Neural cell (in vitro differentiated cells): ENCODE results near the gene AHCYL1. TPM values are rescaled to one million over a fixed set of nuclear protein-coding genes. Genes with fewer than 3 reads are reported as not detected.

Experiments
- H2AFZ ChIP-seq: fragments of 200-600, 300-800 bp; sonication (generic), shearing (Covaris generic); 2 replicates; pipeline ENCODE4 v1.6.0; 2014; ENCODE audit warnings: low read depth, mild to moderate bottlenecking, antibody characterized with exemption, low read length, moderate library complexity
- H3F3A ChIP-seq: fragments of 200-600 bp; shearing (Covaris generic); 2 replicates; pipeline ENCODE4 v1.6.1; 2016; ENCODE audit warnings: mild to moderate bottlenecking, moderate library complexity, mixed read lengths, antibody characterized with exemption, low read length; ENCODE audit not compliant: insufficient read depth, poor library complexity, severe bottlenecking
- H3K27ac ChIP-seq: fragments of 200-600, 300-800 bp; sonication (generic), shearing (Covaris generic); 2 replicates; pipeline ENCODE4 v1.5.1; 2014; ENCODE audit warnings: mild to moderate bottlenecking, low read length, moderate library complexity
- H3K27me3 ChIP-seq: fragments of 300-800, 200-600 bp; sonication (generic), shearing (Covaris generic); 2 replicates; pipeline ENCODE4 v1.6.0; 2014; ENCODE audit warnings: mild to moderate bottlenecking, low read depth, low read length, moderate library complexity; ENCODE audit not compliant: insufficient read depth
- H3K36me3 ChIP-seq: fragments of 300-800, 200-600 bp; sonication (generic), shearing (Covaris generic); 2 replicates; pipeline ENCODE4 v1.5.1; 2014; ENCODE audit warnings: mild to moderate bottlenecking, antibody characterized with exemption, low read length, moderate library complexity; ENCODE audit not compliant: insufficient read depth
- H3K4me2 ChIP-seq: fragments of 300-800, 200-600 bp; sonication (generic), shearing (Covaris generic); 2 replicates; pipeline ENCODE4 v1.6.0; 2014; ENCODE audit warnings: mild to moderate bottlenecking, low read length
- H3K4me3 ChIP-seq: fragments of 300-800, 200-600 bp; sonication (generic), shearing (Covaris generic); 2 replicates; pipeline ENCODE4 v1.5.1; 2014; ENCODE audit warnings: mild to moderate bottlenecking, low read length, moderate library complexity
- H3K79me2 ChIP-seq: fragments of 200-600 bp; shearing (Covaris generic); replicated peaks from 2 replicates; pipeline ENCODE4 v1.6.0; 2014; ENCODE audit warnings: mild to moderate bottlenecking, low read length, moderate library complexity; ENCODE audit not compliant: insufficient read depth
- H3K9ac ChIP-seq: fragments of 300-800, 200-600 bp; sonication (generic), shearing (Covaris generic); 2 replicates; pipeline ENCODE4 v1.6.1; 2016; ENCODE audit warnings: mild to moderate bottlenecking, low read length, mixed read lengths
- H3K9me2 ChIP-seq: fragments of 200-600 bp; shearing (Covaris generic); 2 replicates; pipeline ENCODE4 v1.6.1; 2016; ENCODE audit warnings: mild to moderate bottlenecking, low read length, mixed read lengths; ENCODE audit not compliant: insufficient read depth
- H3K9me3 ChIP-seq: fragments of 200-600, 300-800 bp; sonication (generic), shearing (Covaris generic); 2 replicates; pipeline ENCODE4 v1.6.1; 2016; ENCODE audit warnings: mild to moderate bottlenecking, mixed run types, low read length, moderate library complexity, mixed read lengths
- H4K20me1 ChIP-seq: fragments of 200-600 bp; shearing (Covaris generic); 2 replicates; pipeline ENCODE4 v1.6.1; 2016; ENCODE audit warnings: mild to moderate bottlenecking, mixed run types; ENCODE audit not compliant: insufficient read depth
- CTCF ChIP-seq: fragments of 450-650 bp; IDR thresholded peaks from 2 replicates; pipeline ENCODE4 v1.5.1; 2014; ENCODE audit warnings: antibody characterized with exemption, mild to moderate bottlenecking, moderate library complexity; ENCODE audit not compliant: poor library complexity, severe bottlenecking
- EP300 ChIP-seq: fragments of 450-650 bp; conservative IDR thresholded peaks from 2 replicates; pipeline ENCODE4 v1.6.1; 2014; ENCODE audit warnings: antibody characterized with exemption, mild to moderate bottlenecking, moderate library complexity; ENCODE audit not compliant: poor library complexity, severe bottlenecking
- EZH2 ChIP-seq: fragments of 200-600, 300-800 bp; shearing (Covaris generic), sonication (generic); IDR thresholded peaks from 2 replicates; pipeline ENCODE4 v1.6.1; 2014; ENCODE audit warnings: antibody characterized with exemption, low read length, borderline replicate concordance, mild to moderate bottlenecking; ENCODE audit not compliant: insufficient read depth, poor library complexity, severe bottlenecking
- MXI1 ChIP-seq: fragments of 450-650 bp; conservative IDR thresholded peaks from 2 replicates; pipeline ENCODE4 v1.6.1; 2014; ENCODE audit warnings: antibody characterized with exemption, mild to moderate bottlenecking; ENCODE audit not compliant: poor library complexity, severe bottlenecking
- POLR2AphosphoS5 ChIP-seq: IDR thresholded peaks from 2 replicates; pipeline ENCODE4 v1.6.1; 2012
- RAD21 ChIP-seq: fragments of 450-650 bp; conservative IDR thresholded peaks from 2 replicates; pipeline ENCODE4 v1.6.1; 2014; ENCODE audit warnings: antibody characterized with exemption, mild to moderate bottlenecking, moderate library complexity
- REST ChIP-seq: IDR thresholded peaks from 2 replicates; pipeline ENCODE4 v1.6.1; 2012; ENCODE audit warnings: borderline replicate concordance
- SMC3 ChIP-seq: fragments of 450-650 bp; conservative IDR thresholded peaks from 2 replicates; pipeline ENCODE4 v1.6.1; 2014; ENCODE audit warnings: antibody characterized with exemption, mild to moderate bottlenecking, moderate library complexity; ENCODE audit not compliant: poor library complexity
- TAF1 ChIP-seq: IDR thresholded peaks from 2 replicates; pipeline ENCODE4 v1.6.1; 2012; ENCODE audit warnings: low read depth
- polyA plus RNA-seq: library from polyadenylated mRNA; depleted of rRNA; stranded (reverse); fragments of >200 nt; gene quantifications from 2 replicates; pipeline ENCODE4 v1.2.3, GENCODE V29; 2014

The AHCYL1 gene
- polyA plus RNA-seq, 1 donor from 2014 or later = 48.7 TPM

- H4K20me1 ChIP-seq = no peaks in the 10 kb centered on the region
- peaks cover 27% of the 10 kb centered on the region for H3K79me2 ChIP-seq
These were observed 53.7 kb downstream of the AHCYL1 start for GRCh38 chr1:110038271-110038670.

GRCh38 chr1:110039641-110040040, 55.1 kb downstream of the AHCYL1 start:
- H3K27me3 ChIP-seq = no peaks in the 10 kb centered on the region
- no peaks in the 10 kb centered on the region for H3F3A ChIP-seq
- H3K79me2 ChIP-seq = peaks cover 27% of the 10 kb centered on the region
- no peak overlapping the region for H2AFZ ChIP-seq
- H3K27ac ChIP-seq = no peak overlapping the region
- H3K4me3 ChIP-seq = no peak overlapping the region
- no peak overlapping the region for H3K4me2 ChIP-seq
- H3K9me3 ChIP-seq = no peaks in the 10 kb centered on the region
- H3K9me2 ChIP-seq = no peaks in the 10 kb centered on the region
- H3K36me3 ChIP-seq = peaks cover 18% of the 10 kb centered on the region
- H4K20me1 ChIP-seq = no peaks in the 10 kb centered on the region
- no peak overlapping the region for H3K9ac ChIP-seq
- TF ChIP-seq CTCF (no peak), POLR2AphosphoS5 (no peak), SMC3 (no peak), TAF1 (no peak), EP300 (no peak), REST (no peak), EZH2 (no peak)

More at GRCh38 chr1:110038271-110038670, 53.7 kb downstream of the AHCYL1 start:
- no peak overlapping the region for H3K4me3 ChIP-seq
- no peaks in the 10 kb centered on the region for H3K27me3 ChIP-seq
- H3K27ac ChIP-seq = no peak overlapping the region
- no peak overlapping the region for H3K4me2 ChIP-seq
- H3K9ac ChIP-seq = no peak overlapping the region
- no peak for TF ChIP-seq RAD21
- TF ChIP-seq SMC3 = no peak
- TF ChIP-seq TAF1 = no peak
- no peak for TF ChIP-seq POLR2AphosphoS5
- no peak for TF ChIP-seq EZH2
- no peak for TF ChIP-seq EP300
- no peak for TF ChIP-seq REST
- no peak for TF ChIP-seq CTCF
- no peak for TF ChIP-seq MXI1
- H3K9me2 ChIP-seq = no peaks in the 10 kb centered on the region
- no peak overlapping the region for H2AFZ ChIP-seq
- no peaks in the 10 kb centered on the region for H3F3A ChIP-seq
- H3K9me3 ChIP-seq = no peaks in the 10 kb centered on the region
- H3K36me3 ChIP-seq = peaks cover 18% of the 10 kb centered on the region
